NCI-H345 treated with DMSO at 0.1 percent for 48 hours (cell line): ENCODE results near the gene MYH9.

ENCODE experiments used
- DNase-seq: peaks from one replicate; lab custom pipeline; 2025; ENCODE audit not compliant: unreplicated experiment; lab: John Stamatoyannopoulos, UW

The MYH9 gene

DNA sequence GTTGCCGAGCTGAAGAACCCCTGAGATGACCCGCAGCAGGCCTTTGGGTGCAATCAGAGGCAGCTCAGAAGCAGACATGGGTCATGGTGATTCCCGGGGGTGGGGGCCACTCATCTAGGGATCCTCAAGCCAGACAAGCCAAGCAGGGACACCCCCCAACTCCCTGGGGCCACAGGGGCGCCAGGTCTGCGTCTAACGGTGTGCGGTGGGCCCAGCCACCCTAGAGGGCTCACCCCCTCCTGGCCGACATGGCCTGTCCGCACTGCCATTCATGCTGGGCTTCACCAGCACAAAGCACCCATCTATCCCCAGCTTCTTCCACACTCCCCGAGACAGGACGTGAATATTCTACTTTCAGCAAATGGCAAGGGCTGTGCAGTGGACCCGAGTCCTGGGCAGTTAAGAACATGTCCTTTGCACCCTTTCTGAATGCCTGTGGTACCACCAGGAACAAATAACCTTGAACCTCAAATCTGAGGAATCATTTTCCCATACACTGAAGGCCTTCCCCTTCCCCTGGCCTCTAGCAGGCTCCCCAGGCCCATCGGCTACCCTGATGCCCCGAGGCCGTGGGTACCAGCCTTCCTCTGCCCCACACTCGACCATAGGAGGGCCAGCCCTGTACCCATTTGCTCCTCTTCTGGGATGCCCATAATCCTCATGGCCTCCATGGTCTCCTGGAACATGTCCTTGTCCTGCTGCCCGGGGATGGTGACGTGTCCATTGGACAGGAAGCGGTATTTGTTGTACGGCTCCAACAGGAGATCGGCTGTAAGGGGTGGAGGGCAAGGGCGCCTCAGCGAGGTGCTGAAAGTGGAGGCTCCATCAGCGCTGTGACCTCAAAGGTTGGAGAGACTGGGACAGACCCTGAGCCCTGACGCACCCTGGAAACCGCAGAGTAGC lies 67.9 kb downstream of the MYH9 start:
- no peak for DNase-seq

DNA sequence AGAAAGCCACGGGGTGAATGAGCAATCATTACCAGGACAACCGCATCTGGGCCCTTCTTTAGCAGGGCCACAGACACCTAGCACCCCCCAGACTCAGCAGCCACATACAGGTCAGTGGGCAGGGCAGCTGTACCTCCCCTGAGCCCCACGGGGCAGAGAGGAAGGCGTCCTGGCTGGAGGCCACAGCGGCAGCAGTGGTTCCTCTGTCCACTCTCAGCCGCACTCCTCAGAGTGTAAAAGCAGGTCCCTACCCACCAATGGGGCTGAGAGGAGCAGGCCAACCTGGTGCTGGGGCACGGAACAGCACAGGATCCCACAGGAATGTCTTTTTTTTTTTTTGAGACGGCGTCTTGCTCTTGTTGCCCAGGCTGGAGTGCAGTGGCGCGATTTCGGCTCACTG lies 69.3 kb downstream of the MYH9 start:
- DNase-seq = no peak

DNA sequence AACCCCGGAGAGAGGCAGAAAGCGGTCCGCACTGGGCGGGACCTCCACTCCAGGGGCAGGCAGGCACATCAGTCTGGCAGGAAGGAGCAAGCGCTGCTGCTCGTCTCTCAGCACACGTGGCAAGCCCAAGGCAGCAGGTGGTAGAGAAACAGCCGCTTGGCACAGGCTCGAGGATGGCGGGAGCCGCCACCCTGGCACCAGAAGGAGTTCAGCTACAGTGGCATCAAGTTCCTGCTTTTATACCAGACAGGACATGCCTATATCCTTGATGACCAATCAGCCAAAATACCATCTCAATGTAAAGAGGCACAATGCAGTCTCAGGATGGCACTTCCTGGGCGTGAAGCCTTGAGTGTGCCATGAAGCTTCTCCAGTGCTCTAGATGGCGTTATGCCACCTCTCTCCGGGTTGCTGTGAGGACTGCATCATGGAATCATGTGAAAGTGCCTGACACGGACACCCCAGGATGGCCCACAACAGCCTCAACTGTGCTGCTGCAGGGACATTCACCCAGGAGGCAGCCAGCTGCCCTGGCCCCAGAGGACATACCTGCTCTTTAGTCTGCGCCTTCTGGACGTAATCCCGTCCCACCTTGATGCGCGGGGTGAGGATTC lies 70.0 kb downstream of the MYH9 start:
- DNase-seq = no peak

DNA sequence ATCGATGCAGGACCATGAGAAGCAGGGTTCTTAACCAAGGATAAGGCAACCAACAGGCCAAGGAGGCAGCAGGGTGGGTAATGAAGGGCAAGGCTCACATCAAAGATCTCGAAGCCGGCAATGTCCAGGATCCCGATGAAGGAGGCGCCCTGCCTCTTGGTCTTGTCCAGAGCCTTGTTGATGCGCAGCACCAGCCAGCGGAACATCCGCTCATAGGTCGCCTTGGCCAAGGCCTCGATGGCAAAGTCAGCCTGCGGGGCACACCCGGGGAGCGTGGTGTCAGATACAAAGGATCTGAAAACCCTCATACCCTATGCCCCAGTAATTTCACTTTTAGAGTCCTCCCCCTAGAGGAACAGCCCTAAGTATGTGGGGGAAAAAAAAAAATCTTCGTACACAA lies 71.3 kb downstream of the MYH9 start:
- DNase-seq = no peak

DNA sequence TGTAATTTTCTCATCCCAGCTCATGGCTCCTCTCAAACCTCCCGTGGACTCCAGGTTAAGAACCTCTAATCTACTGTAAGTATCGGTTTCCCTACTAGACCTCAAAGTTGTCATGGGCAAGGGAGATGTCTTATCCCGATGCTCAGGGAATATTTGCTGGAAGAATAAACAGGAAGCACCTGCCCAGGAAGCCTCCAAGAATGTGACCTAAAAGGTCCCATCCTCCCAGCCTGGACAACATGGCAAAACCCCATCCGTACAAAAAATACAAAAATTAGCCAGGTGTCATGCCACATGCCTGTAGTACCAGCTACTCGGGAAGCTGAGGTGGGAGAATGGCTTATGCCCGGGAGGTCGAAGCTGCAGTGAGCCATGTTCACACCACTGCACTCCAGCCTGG lies 72.4 kb downstream of the MYH9 start:
- DNase-seq = no peak

- DNase-seq = no peak
Observed at GRCh38 chr22:36311386-36312085, 76.2 kb downstream of the MYH9 start.

GRCh38 chr22:36308880-36309279 lies 78.9 kb downstream of the MYH9 start:
- DNase-seq = no peak

GRCh38 chr22:36306227-36306626 lies 81.5 kb downstream of the MYH9 start:
- DNase-seq = no peak

DNA sequence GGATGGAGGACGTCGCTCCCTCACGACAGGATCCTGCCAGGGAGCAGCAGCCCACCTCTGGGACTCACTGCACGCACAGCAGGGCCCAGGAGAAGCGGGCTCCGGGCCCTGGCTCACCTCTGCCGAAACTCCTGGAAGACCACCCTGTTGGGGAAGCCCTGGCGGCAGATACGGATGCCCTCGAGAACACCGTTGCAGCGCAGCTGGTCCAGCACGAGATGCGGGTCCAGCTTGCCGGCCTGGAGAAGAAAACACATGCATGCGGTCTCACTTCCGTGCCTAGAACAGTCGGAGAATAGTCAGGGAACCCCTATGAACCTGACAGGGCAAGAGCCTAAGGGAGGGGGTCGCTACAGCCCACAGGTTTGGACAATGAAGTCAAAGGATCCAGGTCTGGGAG lies 82.0 kb downstream of the MYH9 start:
- no peak for DNase-seq

DNA sequence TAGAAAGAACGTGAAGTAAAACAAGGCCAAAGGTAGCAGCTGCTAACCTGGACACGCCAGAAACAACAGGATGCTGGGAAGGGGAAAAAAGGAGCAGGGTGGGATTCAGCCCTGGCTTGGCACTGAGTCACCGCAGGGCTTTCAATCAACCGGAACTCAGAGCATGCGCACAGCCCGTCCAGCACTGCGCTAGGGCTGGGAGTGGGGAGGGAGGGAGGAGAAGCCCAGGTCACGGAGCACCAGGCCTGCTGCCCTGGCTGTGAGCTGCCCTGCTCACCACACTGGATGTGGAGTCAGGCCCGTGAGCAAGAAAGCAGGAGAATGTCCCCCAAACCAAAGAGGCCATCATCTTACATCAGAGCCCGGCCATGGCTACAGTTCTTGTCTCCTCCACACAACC lies 83.3 kb downstream of the MYH9 start:
- no peak for DNase-seq

- no peak for DNase-seq
Observed at GRCh38 chr22:36303874-36304273, 83.9 kb downstream of the MYH9 start.

DNA sequence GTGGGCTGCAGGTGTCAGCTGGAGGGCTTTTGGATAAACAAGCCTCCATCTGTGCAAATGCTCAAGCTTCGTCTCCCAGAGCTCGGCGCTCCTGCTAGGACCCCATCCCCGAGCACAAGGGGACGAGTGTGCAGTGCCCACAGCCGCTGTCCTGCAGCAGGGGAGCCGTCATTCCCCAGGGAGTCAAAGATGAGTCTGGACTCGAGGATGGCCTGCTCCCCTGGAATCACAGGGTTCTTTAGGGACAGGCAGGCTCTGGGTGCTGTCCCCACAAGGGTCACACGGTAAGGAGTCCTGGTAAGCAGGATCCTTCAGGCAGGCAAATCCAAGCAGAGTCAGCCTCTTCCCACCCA lies 84.7 kb downstream of the MYH9 start:
- DNase-seq = no peak

GRCh38 chr22:36302439-36303114 lies 85.2 kb downstream of the MYH9 start:
- no peak for DNase-seq

DNA sequence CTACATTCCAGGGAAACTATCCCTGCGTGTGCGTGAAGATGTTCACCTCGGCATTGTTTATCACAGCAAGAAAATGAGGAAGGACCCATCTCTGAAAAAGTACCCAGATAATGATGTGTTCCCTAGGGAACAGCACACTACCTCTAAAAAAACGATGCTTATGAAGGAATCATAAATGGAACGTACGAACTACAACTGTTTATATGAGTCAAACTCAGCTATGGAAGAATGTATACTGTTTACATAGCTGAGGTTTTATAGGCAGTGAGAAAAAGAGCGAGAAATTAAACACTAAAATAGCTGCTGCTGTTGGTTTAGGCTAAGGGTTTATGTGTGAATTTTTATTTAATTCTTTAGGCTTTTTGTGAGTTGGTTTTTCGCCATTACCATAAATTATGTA lies 85.9 kb downstream of the MYH9 start:
- no peak for DNase-seq

GRCh38 chr22:36301384-36301828 lies 86.4 kb downstream of the MYH9 start:
- peak; percentile 20 for DNase-seq

GRCh38 chr22:36300396-36301212 lies 87.2 kb downstream of the MYH9 start:
- DNase-seq = no peak

- no peak for DNase-seq
Observed at GRCh38 chr22:36299911-36300310, 87.9 kb downstream of the MYH9 start.

GRCh38 chr22:36299295-36299694 lies 88.5 kb downstream of the MYH9 start:
- no peak for DNase-seq

GRCh38 chr22:36298601-36299000 lies 89.2 kb downstream of the MYH9 start:
- DNase-seq = no peak

GRCh38 chr22:36298118-36298517 lies 89.6 kb downstream of the MYH9 start:
- DNase-seq = no peak

DNA sequence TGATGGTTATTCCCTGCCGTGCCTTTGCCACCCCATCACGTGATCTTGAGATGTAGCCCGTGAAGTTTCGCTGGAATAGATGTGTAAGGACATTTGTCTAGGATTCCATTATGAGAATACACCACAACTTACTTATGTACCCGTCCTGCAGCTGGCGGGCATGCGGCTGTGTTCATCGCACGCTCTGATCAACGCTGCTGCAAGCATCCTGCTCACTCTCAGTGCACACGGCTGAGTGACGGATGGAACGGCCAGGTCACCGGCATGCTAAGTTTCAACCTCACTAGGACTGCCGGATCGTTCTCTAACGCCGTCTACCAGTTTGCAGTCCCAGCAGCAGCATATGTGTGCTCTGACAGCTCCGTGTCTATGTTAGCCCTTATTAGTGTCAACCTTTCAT lies 90.2 kb downstream of the MYH9 start:
- no peak for DNase-seq
